Activated CD4-positive, alpha-beta T cell treated with anti-CD3 and anti-CD28 coated beads for 36 hours (primary cell): ENCODE measurements around the gene DSCAML1. TPM values are rescaled to one million over a fixed set of nuclear protein-coding genes. Genes with fewer than 3 reads are reported as not detected.

Experiments
- ATAC-seq: fragments of 200-7000 bp; cut with Tn5 transposase; one replicate; pipeline ENCODE4 v1.10.0; 2021; ENCODE audit warnings: mild to moderate bottlenecking, moderate library complexity
- CTCF ChIA-PET: fragments of 350-600 bp; sonication (Branson Sonifier 250); formaldehyde crosslinking; loops from one replicate; lab custom pipeline; 2021; ENCODE audit warnings: antibody characterized with exemption; lab: Charles Lee
- POLR2A ChIA-PET: fragments of 350-600 bp; sonication (Branson Sonifier 250); formaldehyde crosslinking; loops from one replicate; lab custom pipeline; 2021; ENCODE audit warnings: antibody characterized with exemption, inconsistent platforms; lab: Charles Lee
- DNase-seq: peaks from one replicate; pipeline ENCODE4 v3.0.0-alpha.2; 2020
- H3K27ac Mint-ChIP-seq: one replicate; pipeline ENCODE4 v1.8.0; 2021; ENCODE audit warnings: mixed read lengths
- H3K27me3 Mint-ChIP-seq: one replicate; pipeline ENCODE4 v1.8.0; 2021; ENCODE audit warnings: mixed read lengths
- H3K36me3 Mint-ChIP-seq: one replicate; pipeline ENCODE4 v1.8.0; 2021; ENCODE audit warnings: low read depth, mixed read lengths
- H3K4me1 Mint-ChIP-seq: one replicate; pipeline ENCODE4 v1.8.0; 2021; ENCODE audit warnings: mixed read lengths
- H3K4me3 Mint-ChIP-seq: one replicate; pipeline ENCODE4 v1.8.0; 2021; ENCODE audit warnings: mild to moderate bottlenecking, moderate library complexity, mixed read lengths
- H3K9me3 Mint-ChIP-seq: one replicate; pipeline ENCODE4 v1.8.0; 2021; ENCODE audit warnings: low read depth, mixed read lengths
- intact Hi-C, 2 experiments: fragments of 100-400 bp; cut with DNase I in 1 of 2; cut with micrococcal nuclease in 1 of 2; formaldehyde crosslinking; loops; one replicate each; pipeline versions ENCODE4 v1.14.2 to v1.15.1; 2022 to 2024; cut with DNase I, micrococcal nuclease
- total RNA-seq, 2 experiments: library from RNA; stranded (reverse); gene quantifications; one replicate each; pipeline ENCODE4 v1.2.3, GENCODE V29; 2021

The DSCAML1 gene
- total RNA-seq, 2 experiments from 2014 or later: 0.05 to 0.67 TPM

- DNase-seq (no peak), ATAC-seq (no peak)
- no peak overlapping the region for H3K27ac Mint-ChIP-seq
- no peaks in the 10 kb centered on the region for H3K36me3 Mint-ChIP-seq
- peaks cover 7% of the 10 kb centered on the region for H3K27me3 Mint-ChIP-seq
- H3K4me3 Mint-ChIP-seq: no peak overlapping the region
- H3K9me3 Mint-ChIP-seq: no peaks in the 10 kb centered on the region
- POLR2A ChIA-PET: no interaction called here
- no peaks in the 10 kb centered on the region for H3K4me1 Mint-ChIP-seq
- CTCF ChIA-PET: interaction anchor here (0.8 kb wide), 1 partner anchor 86 kb away, joined by 6 read pairs; no protein-coding TSS in a partner anchor
- intact Hi-C loops: no loop called here
Measured at GRCh38 chr11:117565709-117566108, 231.3 kb downstream of the DSCAML1 start.

GRCh38 chr11:117564321-117564720, 232.7 kb downstream of the DSCAML1 start:
- no peaks in the 10 kb centered on the region for H3K9me3 Mint-ChIP-seq
- DNase-seq: no peak
- POLR2A ChIA-PET: no interaction called here
- no peak for ATAC-seq
- H3K27ac Mint-ChIP-seq: no peak overlapping the region
- H3K27me3 Mint-ChIP-seq: peaks cover 5% of the 10 kb centered on the region
- H3K4me3 Mint-ChIP-seq: no peak overlapping the region
- CTCF ChIA-PET: no interaction called here
- H3K4me1 Mint-ChIP-seq: no peaks in the 10 kb centered on the region
- no peaks in the 10 kb centered on the region for H3K36me3 Mint-ChIP-seq
- intact Hi-C loops: no loop called here

GRCh38 chr11:117563556-117563955, 233.5 kb downstream of the DSCAML1 start:
- H3K4me1 Mint-ChIP-seq: no peaks in the 10 kb centered on the region
- POLR2A ChIA-PET: no interaction called here
- no peak overlapping the region for H3K27ac Mint-ChIP-seq
- ATAC-seq: no peak
- intact Hi-C loops: no loop called here
- H3K27me3 Mint-ChIP-seq: peaks cover 6% of the 10 kb centered on the region
- DNase-seq: no peak
- CTCF ChIA-PET: no interaction called here
- no peak overlapping the region for H3K4me3 Mint-ChIP-seq
- H3K36me3 Mint-ChIP-seq: no peaks in the 10 kb centered on the region
- no peaks in the 10 kb centered on the region for H3K9me3 Mint-ChIP-seq

- intact Hi-C loops: no loop called here
- peaks cover 5% of the 10 kb centered on the region for H3K27me3 Mint-ChIP-seq
- POLR2A ChIA-PET: no interaction called here
- CTCF ChIA-PET: interaction anchor here (1.4 kb wide), 1 partner anchor 136 kb away, joined by 4 read pairs; no protein-coding TSS in a partner anchor
- H3K4me1 Mint-ChIP-seq: no peaks in the 10 kb centered on the region
- no peak for DNase-seq
- no peak overlapping the region for H3K4me3 Mint-ChIP-seq
- H3K27ac Mint-ChIP-seq: no peak overlapping the region
- no peaks in the 10 kb centered on the region for H3K36me3 Mint-ChIP-seq
- no peak for ATAC-seq
- no peaks in the 10 kb centered on the region for H3K9me3 Mint-ChIP-seq
Measured at GRCh38 chr11:117562136-117562535, 234.9 kb downstream of the DSCAML1 start.

- POLR2A ChIA-PET: no interaction called here
- no peaks in the 10 kb centered on the region for H3K36me3 Mint-ChIP-seq
- H3K9me3 Mint-ChIP-seq: no peaks in the 10 kb centered on the region
- H3K4me1 Mint-ChIP-seq: no peaks in the 10 kb centered on the region
- DNase-seq: no peak
- no peak overlapping the region for H3K4me3 Mint-ChIP-seq
- peaks cover 8% of the 10 kb centered on the region for H3K27me3 Mint-ChIP-seq
- CTCF ChIA-PET: interaction anchor here (1.4 kb wide), 1 partner anchor 135 kb away, joined by 4 read pairs; no protein-coding TSS in a partner anchor
- intact Hi-C loops: no loop called here
- no peak for ATAC-seq
- no peak overlapping the region for H3K27ac Mint-ChIP-seq
Measured at GRCh38 chr11:117560780-117561530, 236.1 kb downstream of the DSCAML1 start.

GRCh38 chr11:117559698-117560097, 237.3 kb downstream of the DSCAML1 start:
- Mint-ChIP-seq H3K4me3 (no peak overlapping the region), H3K9me3 (no peaks in the 10 kb centered on the region), H3K27ac (no peak overlapping the region), H3K36me3 (no peaks in the 10 kb centered on the region), H3K4me1 (no peaks in the 10 kb centered on the region), H3K27me3 (peaks cover 8% of the 10 kb centered on the region)
- POLR2A ChIA-PET: no interaction called here
- CTCF ChIA-PET: no interaction called here
- DNase-seq: no peak
- ATAC-seq: no peak
- intact Hi-C loops: no loop called here

GRCh38 chr11:117557361-117557760, 239.7 kb downstream of the DSCAML1 start:
- POLR2A ChIA-PET: no interaction called here
- H3K4me3 Mint-ChIP-seq: no peak overlapping the region
- CTCF ChIA-PET: interaction anchor here (0.6 kb wide), 1 partner anchor 14 kb away, joined by 3 read pairs; no protein-coding TSS in a partner anchor

GRCh38 chr11:117554601-117555333, 242.2 kb downstream of the DSCAML1 start:
- POLR2A ChIA-PET: no interaction called here
- intact Hi-C loops: no loop called here
- no peaks in the 10 kb centered on the region for H3K4me1 Mint-ChIP-seq
- H3K36me3 Mint-ChIP-seq: no peaks in the 10 kb centered on the region
- DNase-seq (no peak), ATAC-seq (no peak)
- no peak overlapping the region for H3K4me3 Mint-ChIP-seq
- CTCF ChIA-PET: no interaction called here
- H3K9me3 Mint-ChIP-seq: no peaks in the 10 kb centered on the region
- no peak overlapping the region for H3K27ac Mint-ChIP-seq
- peaks cover 6% of the 10 kb centered on the region for H3K27me3 Mint-ChIP-seq

More at GRCh38 chr11:117557361-117557760, 239.7 kb downstream of the DSCAML1 start:
- Mint-ChIP-seq H3K27ac (no peak overlapping the region), H3K36me3 (no peaks in the 10 kb centered on the region), H3K4me1 (no peaks in the 10 kb centered on the region), H3K27me3 (peaks cover 8% of the 10 kb centered on the region), H3K9me3 (no peaks in the 10 kb centered on the region)
- DNase-seq (no peak), ATAC-seq (no peak)
- intact Hi-C loops: no loop called here

- Mint-ChIP-seq H3K27me3 (peaks cover 3% of the 10 kb centered on the region), H3K9me3 (no peaks in the 10 kb centered on the region), H3K27ac (no peak overlapping the region), H3K36me3 (no peaks in the 10 kb centered on the region), H3K4me3 (no peak overlapping the region), H3K4me1 (no peaks in the 10 kb centered on the region)
- CTCF ChIA-PET: no interaction called here
- DNase-seq: no peak
- ATAC-seq: no peak
- intact Hi-C loops: no loop called here
- POLR2A ChIA-PET: no interaction called here
Measured at GRCh38 chr11:117552626-117553025, 244.4 kb downstream of the DSCAML1 start.

GRCh38 chr11:117551761-117552343, 245.2 kb downstream of the DSCAML1 start:
- H3K4me1 Mint-ChIP-seq: no peaks in the 10 kb centered on the region
- ATAC-seq: no peak
- ChIA-PET POLR2A (no interaction called here), CTCF (no interaction called here)
- no peaks in the 10 kb centered on the region for H3K9me3 Mint-ChIP-seq
- H3K4me3 Mint-ChIP-seq: no peak overlapping the region
- peaks cover 2% of the 10 kb centered on the region for H3K27me3 Mint-ChIP-seq
- no peak for DNase-seq
- no peaks in the 10 kb centered on the region for H3K36me3 Mint-ChIP-seq
- intact Hi-C loops: no loop called here
- no peak overlapping the region for H3K27ac Mint-ChIP-seq

- Mint-ChIP-seq H3K9me3 (no peaks in the 10 kb centered on the region), H3K36me3 (no peaks in the 10 kb centered on the region), H3K4me3 (no peak overlapping the region), H3K4me1 (no peaks in the 10 kb centered on the region), H3K27me3 (no peaks in the 10 kb centered on the region), H3K27ac (no peak overlapping the region)
- POLR2A ChIA-PET: no interaction called here
- ATAC-seq (no peak), DNase-seq (no peak)
- CTCF ChIA-PET: interaction anchor here (0.8 to 1.4 kb wide), 2 partner anchors 69 to 124 kb away, joined by 3 read pairs; no protein-coding TSS in a partner anchor
- intact Hi-C loops: no loop called here
Measured at GRCh38 chr11:117550466-117550865, 246.6 kb downstream of the DSCAML1 start.
